Esophagus muscularis mucosa (tissue), 4 donors: ENCODE results near the gene MYH7.

Experiments
- CTCF ChIP-seq, 3 experiments: fragments of 200-600 bp in 2 of 3; fragments of 450-650 bp in 1 of 3; sonication (generic) in 2 of 3; IDR thresholded peaks; one replicate each; pipeline ENCODE4 v1.5.1; 2017 to 2019; ENCODE audit warnings: antibody characterized with exemption in 3 of 3, mild to moderate bottlenecking in 2 of 3, moderate library complexity in 1 of 3
- EP300 ChIP-seq: sonication (generic); formaldehyde crosslinking; IDR thresholded peaks from one replicate; pipeline ENCODE4 v1.6.1; 2017; ENCODE audit warnings: antibody characterized with exemption
- POLR2AphosphoS5 ChIP-seq, 2 donors: sonication (generic); formaldehyde crosslinking; IDR thresholded peaks; one replicate each; pipeline ENCODE4 v1.6.1; 2017; ENCODE audit warnings: antibody characterized with exemption in 2 of 2

GRCh38 chr14:23457587-23458445 lies 22.4 kb upstream of the MYH7 start:
- TF ChIP-seq CTCF (IDR thresholded peaks at IDR 0.05) = no peak
- no peak for TF ChIP-seq EP300
- TF ChIP-seq POLR2AphosphoS5 (IDR thresholded peaks at IDR 0.05) = no peak
